NCI-H1436 (cell line): Measurements from ENCODE around the gene SARS1.
"Not testable (repeated sequence)": the region's sequence is repeated elsewhere in the genome, so short reads cannot be mapped to it uniquely, and the experiment has no call there.

ENCODE experiments used
- DNase-seq: peaks from one replicate; lab custom pipeline; 2025; lab: John Stamatoyannopoulos, UW

SARS1 gene

GRCh38 chr1:109213824-109214693 is at the start of gene SARS1:
Gene SARS1 (plus strand): TSS chr1:109213918. CDS start chr1:109213993, 75 bp downstream.
- DNase-seq, result peak; percentile 86

DNA sequence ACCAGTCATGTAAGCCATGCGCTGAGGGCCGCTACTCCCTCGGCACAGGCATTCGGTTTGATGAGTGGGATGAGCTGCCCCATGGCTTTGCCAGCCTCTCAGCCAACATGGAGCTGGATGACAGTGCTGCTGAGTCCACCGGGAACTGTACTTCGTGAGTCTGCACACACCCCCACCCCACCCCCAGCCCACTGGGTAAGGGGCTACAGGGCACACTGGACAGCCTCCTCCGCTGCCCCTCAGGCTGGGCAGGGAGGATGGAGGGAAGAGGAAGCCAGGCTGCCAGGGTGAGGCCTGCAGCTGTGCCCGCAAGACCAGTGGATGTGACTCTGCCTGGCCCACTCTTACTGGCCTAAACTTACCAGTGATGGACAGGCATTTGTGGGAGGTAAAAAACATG is 49.2 kb upstream of the SARS1 start:
- no peak for DNase-seq

DNA sequence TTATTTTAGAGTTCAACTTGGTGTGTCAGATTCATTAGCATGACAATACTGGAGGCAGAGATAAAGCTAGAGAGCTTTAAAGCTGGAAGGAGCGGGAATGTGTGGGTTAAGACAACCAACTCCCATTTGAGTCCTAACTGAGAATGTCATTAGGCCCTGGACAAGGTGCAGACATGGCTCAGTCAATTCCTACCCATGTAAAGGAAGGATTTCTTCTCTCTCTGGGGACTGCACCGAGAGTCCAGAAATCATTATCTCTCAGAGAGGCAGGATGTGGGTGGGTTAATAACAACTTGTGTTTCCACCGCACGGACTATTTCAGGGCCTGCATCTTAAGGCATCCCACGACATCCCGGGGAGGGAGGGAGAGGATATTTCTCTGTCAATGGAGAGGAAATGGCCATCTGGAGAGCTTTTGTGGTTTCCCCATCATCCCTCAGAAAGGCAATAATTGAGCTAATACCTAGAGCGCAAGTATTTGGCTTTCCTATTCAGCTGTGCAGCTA is 46.7 kb upstream of the SARS1 start:
- DNase-seq, result no peak

GRCh38 chr1:109170035-109170764 is 43.5 kb upstream of the SARS1 start:
- no peak for DNase-seq

DNA sequence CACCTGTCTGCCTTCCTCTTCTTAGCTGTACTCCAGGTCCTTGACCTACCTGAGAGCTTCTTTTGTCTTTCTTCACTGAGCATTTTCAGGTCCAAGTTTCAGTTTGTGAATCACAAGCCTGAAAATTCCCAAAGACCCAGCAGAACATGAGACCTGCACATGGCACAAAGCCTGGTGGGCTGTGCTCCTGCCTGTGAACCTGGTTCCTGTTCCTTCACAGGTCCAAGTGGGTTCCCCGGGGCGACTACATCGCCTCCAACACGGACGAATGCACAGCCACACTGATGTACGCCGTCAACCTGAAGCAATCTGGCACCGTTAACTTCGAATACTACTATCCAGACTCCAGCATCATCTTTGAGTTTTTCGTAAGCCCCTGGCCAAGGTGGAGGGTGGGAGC is 42.1 kb upstream of the SARS1 start:
- DNase-seq, result no peak

- DNase-seq, result not testable (repeated sequence)
Measured at GRCh38 chr1:109176349-109176748, 37.4 kb upstream of the SARS1 start.

DNA sequence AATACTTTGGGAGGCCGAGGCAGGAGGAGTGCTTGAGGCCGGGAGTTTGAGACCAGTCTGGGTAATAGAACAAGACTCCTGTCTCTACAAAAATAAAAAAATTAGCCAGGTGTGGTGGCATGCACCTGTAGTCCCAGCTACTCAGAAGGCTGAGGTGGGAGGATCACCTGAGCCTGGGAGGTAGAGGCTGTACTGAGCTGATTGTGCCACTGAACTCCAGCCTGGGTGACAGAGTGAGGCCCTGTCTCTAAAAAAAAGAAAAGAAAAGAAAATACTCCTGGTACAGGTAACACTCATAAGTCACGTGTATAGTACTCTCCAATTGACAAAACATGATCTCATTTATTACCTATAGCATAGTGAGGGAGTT is 33.0 kb upstream of the SARS1 start:
- not testable (repeated sequence) for DNase-seq

DNA sequence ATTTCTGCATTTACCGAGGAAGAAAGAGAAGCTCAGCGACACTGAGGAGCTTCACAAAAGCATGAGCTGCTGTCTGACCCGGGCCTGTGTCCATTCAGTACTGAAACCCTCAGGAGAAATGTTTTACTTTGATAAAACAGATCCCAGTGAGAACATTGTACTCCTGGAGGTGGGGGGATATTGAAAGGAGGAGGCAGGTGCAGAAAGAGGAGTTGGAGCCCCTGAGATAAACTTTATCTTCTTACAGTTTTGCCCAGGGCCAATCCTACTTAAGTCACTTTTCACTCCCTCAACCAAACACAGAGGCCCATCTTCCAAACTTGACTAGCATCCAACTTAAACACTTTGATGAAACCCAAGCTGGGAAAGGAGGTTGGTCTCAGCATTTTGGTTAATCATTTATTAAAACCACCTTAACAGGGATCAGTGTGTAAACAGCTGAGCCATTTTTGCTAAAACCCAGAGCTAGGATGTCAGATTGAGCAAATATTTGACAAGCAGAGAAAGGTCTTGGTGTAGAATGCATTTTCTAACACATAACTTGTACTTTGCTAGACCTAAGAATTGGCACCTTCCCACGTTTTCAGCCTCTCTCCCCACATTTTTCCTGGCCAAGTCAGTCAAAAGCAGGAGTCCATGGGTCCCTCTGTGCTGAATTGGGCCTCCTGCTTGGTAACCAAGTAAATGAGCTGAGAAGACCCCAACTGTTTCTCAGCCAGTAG is 32.5 kb upstream of the SARS1 start:
- DNase-seq, result no peak

DNA sequence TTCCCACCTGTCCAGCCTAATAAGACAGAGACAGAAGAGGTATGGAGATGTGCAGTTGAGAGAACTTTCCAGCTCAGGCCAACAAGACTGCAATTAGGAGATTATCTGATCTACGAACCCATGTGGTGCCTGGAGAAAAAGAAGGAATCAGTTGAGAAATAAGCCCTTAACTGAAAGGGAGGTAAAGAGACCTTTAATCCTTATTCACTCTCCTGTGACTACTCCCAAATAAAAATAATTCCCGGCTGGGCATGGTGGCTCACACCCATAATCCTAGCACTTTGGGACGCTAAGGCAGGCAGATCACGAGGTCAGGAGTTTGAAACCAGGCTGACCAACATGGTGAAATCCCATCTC is 31.9 kb upstream of the SARS1 start:
- DNase-seq, result no peak

DNA sequence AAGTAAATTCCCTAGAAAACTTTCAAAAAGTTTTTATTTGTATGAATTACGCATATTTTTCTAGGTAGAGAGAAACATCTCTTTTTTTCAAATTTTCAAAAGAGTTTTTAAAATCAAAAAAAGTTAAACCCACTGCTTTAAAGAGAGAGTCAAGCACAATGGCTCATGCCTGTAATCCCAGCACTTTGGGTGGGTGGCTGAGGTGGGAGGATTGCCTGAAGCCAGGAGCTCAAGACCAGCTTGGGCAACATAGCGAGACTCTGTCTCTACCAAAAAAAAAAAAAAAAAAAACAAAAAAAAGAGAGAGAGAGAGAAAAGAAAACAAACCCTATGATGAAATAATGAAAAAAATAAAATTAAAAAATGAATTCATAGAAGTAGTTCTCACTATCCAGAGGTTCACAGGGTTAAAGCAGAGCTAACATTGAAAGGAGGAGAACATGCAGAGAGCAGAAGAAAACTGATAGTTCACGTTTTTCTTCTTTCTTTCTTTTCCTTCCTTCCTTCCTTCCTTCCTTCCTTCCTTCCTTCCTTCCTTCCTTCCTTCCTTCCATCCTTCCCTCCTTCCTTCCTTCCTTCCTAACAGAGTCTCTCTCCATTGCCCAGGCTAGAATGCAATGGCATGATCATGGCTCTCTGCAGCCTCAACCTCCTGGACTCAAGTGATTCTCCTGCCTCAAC is 30.5 kb upstream of the SARS1 start:
- DNase-seq, result no peak

DNA sequence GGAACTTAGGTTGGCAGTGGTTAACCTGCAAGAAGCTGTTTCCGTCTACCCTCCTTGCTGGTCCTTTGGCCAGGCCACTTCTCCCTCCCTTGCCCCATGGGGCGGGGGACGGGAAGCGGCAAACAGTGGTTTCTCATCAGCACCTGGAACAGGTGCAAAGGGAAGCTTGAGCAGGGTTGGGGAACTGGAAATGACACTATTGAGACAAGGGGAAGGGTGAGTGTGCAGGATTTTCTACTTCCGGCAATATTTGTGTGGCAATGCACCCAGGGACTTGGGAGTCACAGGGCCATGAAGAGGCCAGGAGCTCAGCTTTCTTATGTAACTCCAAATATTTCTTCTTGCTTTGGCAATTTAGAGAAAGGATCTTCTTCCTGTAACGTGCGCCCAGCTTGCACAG is 29.0 kb upstream of the SARS1 start:
- DNase-seq, result no peak

DNA sequence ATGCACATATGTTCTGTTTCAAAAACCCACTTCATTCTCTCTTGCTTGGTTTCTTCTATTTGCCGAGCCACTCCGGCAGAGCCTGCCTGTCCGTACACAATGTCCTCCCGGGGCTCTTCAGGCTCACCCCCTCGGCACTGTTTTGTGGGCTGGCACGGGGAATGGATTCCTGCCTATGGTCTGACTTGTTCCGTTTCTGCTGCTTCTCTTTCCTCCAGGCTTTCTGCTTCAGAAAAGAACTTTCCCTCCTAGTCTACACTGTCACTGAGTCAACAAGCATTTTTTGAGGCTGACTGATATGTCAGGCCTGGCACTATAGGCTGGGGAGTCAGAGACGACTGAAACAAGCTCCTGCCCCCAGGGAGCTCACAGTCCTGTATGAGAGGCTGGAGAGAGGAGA is 28.4 kb upstream of the SARS1 start:
- DNase-seq, result no peak

- no peak for DNase-seq
Measured at GRCh38 chr1:109185990-109186732, 27.6 kb upstream of the SARS1 start.

DNA sequence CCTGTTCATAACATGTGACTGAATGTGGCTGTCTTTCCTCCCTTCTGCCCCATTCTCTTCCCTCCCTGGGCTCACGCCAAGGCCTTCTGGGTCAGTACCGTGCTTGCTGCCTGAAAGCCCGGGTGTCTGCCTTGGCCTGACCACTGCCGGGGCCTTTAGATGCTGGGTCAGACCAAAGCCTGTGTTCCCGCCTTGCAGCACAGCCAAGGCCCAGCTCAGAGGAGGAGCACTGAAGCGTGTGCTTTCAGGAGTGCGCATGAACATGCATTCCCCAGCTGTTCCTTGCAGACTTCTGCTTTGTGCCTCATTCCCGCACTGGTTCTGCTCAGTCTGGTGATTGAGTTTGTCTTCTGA is 27.0 kb upstream of the SARS1 start:
- no peak for DNase-seq

DNA sequence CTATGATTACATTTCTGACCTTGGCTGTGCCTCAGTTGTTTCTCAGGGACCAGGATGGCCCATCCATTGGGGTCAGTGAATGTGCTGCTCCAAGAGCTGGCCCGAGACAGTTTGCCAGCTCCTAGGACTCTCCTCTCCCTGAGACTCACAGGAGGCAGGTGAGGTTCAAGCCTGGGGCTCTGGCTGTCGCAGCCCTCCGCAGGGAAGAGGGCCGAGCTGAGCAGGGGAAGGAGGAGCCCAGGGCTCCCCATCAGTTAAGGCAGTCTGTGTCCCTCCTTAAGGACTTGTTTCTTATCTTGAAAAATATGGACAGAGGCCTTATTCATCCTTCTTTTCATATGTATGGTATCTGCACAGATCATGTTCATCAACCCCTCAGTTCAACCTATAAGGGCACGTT is 26.6 kb upstream of the SARS1 start:
- DNase-seq, result no peak

DNA sequence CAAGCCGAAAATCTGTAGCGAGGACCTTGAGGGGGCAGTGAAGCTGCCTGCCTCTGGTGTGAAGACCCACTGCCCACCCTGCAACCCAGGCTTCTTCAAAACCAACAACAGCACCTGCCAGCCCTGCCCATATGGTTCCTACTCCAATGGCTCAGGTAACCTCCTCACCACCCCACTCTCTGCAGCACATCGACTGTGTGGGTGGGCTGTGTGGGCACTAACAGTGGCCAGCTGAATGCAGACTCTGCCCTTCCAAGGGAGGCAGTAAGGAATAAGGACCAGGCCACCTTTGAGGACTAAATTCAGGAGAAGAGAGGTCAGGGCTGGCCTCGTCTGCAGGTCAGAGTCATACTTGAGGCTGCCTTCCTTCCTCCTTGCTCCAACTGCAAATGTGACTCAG is 25.5 kb upstream of the SARS1 start:
- no peak for DNase-seq

GRCh38 chr1:109188781-109189180 is 24.9 kb upstream of the SARS1 start:
- no peak for DNase-seq

DNA sequence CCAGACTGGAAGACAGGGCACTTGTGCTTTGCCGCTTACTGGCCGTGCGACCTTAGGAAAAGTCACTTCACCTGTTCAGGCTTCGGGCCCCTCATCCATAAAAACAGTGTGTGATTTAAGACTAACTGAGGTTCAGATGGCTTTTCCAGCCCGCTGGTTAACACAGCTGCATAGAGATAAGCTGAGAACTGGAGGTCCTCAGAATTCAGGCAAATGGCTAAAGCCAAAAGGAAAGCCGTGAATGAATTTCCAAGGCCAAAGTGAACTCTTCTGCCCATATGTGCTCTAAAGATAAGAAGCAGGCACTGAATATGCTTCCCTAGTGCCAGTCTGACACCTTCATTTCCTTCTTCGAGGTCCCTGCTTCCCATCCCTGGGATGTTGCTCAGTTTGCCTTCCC is 23.5 kb upstream of the SARS1 start:
- no peak for DNase-seq

DNA sequence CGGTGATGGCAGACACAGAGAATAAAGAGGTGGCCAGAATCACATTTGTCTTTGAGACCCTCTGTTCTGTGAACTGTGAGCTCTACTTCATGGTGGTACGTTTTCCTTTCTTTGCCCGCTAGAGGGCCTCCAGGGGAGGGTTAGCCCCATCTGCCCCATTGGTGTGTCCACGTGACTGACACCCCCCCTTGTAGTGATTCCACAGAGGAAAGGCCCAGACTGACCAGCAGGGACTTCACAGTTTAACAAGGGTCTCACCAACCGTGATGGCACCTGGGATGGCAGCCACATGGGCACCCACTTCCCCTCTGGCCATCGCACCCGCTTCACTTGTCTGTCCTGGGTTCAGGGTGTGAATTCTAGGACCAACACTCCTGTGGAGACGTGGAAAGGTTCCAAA is 22.3 kb upstream of the SARS1 start:
- no peak for DNase-seq

- DNase-seq, result no peak
Measured at GRCh38 chr1:109191891-109192290, 21.8 kb upstream of the SARS1 start.

GRCh38 chr1:109192433-109192832 is 21.3 kb upstream of the SARS1 start:
- DNase-seq, result no peak
